NCI-H524 treated with DMSO at 0.1 percent for 48 hours (cell line): ENCODE data around the gene CACFD1.

ENCODE experiments used
- DNase-seq: peaks from one replicate; lab custom pipeline; 2025; lab: John Stamatoyannopoulos, UW

The CACFD1 gene

DNA sequence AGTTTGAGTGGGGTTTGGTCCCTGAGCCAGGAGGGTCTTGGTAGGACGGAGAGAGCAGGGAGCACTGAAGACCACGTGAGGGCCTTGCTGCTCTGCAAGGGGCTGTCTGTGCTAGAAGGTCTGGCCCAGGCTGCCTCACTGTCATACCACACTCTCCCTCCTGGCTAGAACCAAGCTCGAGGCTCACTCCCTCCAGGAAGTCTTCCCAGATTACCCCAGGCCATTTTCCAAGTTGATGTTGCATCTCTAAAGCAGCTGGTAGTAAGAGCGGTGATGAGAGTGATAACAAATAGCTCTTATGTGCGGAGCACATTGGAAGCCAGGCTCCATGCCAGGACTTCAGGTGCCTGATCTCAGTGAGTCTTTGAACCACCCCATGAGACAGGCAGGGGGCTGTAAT lies 58.4 kb downstream of the CACFD1 start:
- no peak for DNase-seq

DNA sequence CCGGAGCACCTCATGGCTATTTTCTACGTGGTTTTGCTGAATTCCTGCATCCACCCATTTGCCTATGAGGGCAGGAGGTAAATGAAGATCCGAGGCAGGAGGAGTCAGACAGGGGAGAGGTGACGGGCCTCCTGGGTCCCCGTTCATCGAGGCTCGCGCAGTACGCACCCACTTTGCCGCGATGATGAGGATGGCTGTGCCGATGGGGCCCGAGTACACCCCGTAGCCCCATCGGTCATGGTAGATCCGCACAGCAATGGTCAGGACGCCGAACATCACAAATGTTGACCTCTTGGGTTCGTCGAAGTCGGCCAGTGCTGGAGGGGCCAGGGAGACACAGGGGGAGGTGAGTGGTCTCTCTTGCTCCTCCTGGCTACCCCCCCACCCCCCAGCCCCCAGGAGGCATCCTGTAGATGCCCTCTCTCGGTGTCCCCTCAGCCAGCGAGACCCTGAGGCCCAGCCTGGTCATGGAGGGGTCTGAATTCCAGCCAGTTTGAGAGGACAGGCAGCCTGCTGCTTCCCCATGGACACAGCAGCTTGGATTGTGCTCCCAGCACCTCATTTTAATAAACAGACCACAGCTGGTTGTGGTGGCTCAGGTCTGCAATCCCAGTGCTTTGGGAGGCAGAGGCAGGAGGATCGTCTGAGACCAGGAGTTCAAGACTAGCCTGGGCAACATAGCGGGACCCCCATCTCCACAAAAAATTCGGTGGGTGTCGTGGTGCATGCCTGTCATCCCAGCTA lies 59.1 kb downstream of the CACFD1 start:
- no peak for DNase-seq

DNA sequence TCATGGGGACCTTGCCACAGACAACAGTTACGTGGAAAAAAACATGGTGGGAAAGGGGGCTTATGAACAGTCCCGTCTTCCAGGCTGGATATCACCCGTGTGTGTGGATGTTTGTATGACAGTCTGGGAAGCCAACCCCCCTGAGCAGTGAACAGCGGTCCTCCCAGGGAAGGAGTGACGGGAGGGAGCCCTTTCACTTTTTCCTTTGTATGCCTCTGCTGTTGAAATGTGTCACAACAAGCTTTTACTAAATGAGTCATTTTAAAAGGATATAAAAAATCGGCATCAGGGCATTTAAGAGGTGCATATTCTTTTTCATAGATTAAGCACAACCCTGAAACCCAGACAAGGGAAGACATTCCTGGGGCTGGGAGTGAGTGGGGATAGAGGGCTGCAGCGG lies 59.9 kb downstream of the CACFD1 start:
- no peak for DNase-seq

DNA sequence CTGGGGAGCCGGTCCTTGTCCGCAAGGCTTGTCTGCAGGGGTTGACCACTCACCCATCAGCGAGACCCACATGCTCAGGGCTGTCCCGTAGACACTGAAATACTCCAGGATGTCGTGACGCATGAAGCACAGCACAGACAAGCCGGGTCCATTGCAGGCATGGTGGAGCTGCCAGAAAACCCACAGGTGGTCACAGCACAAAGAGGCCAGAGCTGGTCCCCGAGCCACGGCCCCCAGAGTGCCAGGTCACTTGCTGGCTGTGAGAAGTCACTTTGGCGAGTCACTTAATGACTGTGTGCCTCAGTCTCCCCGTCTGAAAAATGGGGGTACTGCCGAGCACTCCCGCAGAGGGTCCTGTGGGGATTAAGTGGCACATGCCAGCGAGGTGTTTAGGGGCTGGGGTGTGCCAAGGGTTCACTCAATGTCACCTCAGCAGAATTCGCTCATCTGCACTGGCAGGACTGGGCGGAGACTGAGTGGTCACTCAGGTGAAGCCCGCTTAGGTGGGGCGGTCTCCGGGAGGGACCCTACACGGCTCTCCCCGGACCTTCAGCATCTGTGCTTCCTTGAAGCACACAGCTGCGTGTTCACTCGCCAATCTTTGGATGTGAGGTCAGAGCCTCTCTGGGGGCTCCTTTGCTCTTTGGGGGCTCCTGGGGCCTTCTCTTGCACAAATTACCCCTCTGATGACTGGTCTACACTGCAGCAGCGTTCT lies 60.5 kb downstream of the CACFD1 start:
- no peak for DNase-seq
